HG03460 (cell line): ENCODE measurements around the gene VPS50.

Experiments used
- ATAC-seq: cut with Tn5 transposase; IDR thresholded peaks from one replicate; pipeline ENCODE4 v1.9.1; 2021; ENCODE audit not compliant: unreplicated experiment

VPS50 gene

DNA sequence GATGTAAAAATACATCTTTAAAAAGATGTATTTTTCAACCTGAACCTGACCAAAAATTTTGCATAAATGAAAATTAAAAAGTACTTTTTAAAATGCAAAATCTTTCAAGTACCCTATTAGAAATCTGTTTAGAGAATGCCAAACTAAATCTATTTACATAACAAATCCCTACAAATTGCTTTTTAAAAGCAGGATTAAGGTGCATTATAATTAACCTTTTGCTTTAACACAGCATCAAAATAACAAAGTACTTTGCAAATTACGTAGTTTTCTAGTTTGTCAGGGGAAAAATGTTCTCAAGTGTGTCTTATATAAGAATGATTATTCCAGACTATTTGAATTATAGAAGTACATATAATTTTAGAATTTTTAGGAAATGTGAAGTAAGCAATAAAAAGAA lies 160.8 kb downstream of the VPS50 start:
- ATAC-seq = no peak

DNA sequence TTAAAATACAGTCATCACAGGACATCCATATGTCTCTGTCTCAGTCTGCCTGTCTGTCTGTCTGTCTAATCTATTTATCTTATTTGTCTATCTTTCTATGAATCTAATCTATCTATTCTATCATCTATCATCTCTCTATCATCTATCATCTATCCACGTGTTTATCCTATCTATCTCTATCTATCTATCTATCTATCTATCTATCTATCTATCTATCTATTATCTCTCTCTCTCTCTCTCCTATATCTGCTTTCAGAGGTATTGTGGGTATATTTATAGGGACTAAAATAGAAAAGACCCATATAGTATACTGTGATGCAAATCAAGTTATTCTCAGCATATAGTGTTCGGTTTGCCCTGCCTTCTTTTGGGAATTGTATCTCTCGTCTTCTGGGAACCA lies 167.5 kb downstream of the VPS50 start:
- ATAC-seq = no peak

DNA sequence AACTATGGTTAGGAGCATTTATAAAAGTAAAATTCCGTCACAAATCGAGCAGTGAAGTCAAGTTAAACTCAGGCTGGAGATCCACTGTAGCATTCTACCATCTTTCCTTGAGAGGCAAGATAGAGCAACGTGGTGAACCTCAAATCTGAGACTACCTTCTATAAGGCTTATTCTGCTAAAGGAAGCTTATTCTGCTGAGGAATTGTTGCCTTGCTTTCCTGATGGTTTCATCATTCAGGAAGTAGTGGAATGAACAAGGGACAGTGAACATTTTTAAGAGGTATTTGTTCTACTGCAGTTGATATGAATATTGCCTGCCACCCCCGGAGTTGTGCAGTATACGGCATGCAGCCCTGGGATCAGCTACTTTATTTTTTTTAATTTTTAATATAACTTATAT lies 170.8 kb downstream of the VPS50 start:
- ATAC-seq = no peak

DNA sequence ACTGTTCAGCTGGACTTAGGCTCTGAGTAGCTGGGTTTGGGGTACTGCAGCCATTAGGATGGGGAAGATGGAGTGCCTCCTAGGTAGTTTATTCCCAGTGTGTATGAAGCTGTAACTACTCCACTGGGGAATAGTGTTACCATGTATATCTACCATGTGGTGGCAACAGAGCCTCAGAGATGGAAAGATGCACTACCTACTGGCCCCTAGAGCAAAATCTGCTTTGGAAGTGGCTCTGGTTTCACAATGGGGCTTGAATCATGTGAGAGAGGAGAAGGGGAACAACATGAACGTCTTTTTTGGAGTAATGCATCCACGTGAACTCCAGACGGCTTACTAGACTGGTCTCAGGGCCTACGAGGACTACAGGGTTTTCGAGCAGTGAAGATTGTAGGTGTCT lies 175.1 kb downstream of the VPS50 start:
- no peak for ATAC-seq

DNA sequence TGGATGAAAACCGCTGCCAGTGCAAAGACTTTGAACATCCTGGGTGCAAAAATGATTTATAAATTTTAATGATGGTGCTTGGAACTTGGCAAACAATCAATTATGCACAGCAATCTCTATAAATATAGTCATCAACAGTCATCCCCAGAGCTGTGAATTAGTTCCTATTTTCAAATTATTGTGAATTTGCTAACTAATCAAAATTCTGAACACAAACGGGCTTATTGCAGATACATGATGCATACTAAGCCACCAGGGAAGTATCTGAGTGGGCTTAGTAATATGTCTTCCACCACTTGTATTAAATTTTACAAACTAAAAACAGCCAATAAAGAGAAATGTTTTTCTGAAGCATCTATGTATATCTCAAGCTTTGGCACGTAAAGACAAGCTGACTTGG lies 177.2 kb downstream of the VPS50 start:
- ATAC-seq = no peak
